Ovary (tissue), 3 donors: ENCODE results near the gene CROCC2.

Source experiments
- CTCF ChIP-seq, 3 donors: fragments of 450-650 bp in 2 of 3; fragments of 200-600 bp in 1 of 3; IDR thresholded peaks; one replicate each; pipeline versions ENCODE4 v1.5.1 to v1.8.0; 2016 to 2022; ENCODE audit warnings: antibody characterized with exemption in 3 of 3, mild to moderate bottlenecking in 1 of 3
- EP300 ChIP-seq: sonication (generic); formaldehyde crosslinking; IDR thresholded peaks from one replicate; pipeline ENCODE4 v1.6.1; 2017; ENCODE audit warnings: antibody characterized with exemption
- POLR2A ChIP-seq: fragments of 450-650 bp; IDR thresholded peaks from one replicate; pipeline ENCODE4 v1.6.1; 2017; ENCODE audit warnings: antibody characterized with exemption, mild to moderate bottlenecking, moderate library complexity
- donor health status: DM: no; HTN: no; CAD: no.

- TF ChIP-seq CTCF (IDR thresholded peaks at IDR 0.05) (no peak), POLR2A (no peak), EP300 (no peak)
Observed at GRCh38 chr2:241002275-241003046, 96.3 kb downstream of the CROCC2 start.
